Measurements from ENCODE around the gene PLEKHG4B.

PLEKHG4B gene

DNA sequence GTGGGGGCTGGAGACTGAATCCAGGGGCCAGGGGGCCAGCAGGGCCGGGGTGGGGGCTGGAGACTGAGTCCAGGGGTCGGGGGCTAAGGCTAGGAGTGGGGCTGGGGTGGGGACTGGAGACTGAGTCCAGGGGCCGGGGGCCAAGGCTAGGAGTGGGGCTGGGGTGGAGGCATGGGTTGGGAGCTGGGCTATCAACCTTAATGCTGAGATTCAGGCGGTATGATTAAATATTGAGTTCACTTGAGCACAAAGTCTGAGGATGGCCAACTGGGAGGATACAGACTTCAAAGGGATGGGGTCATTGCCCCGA lies 82.3 kb downstream of the PLEKHG4B start:
- in situ Hi-C loops (cut with HindIII; ENCODE audit: low pct_ligation_motif_present, low sequenced_read_pairs) = no loop called here
- TF ChIP-seq CTCF (IDR thresholded peaks at IDR 0.05; ENCODE audit: low read depth, low read length, missing control alignments) = no peak
- Histone ChIP-seq H3K4me3 (ENCODE audit: low read depth, low read length) (no peak overlapping the region), H3K27ac (no peak overlapping the region), H3K36me3 (replicated peaks) (no peaks in the 10 kb centered on the region), H3K27me3 (replicated peaks) (no peaks in the 10 kb centered on the region)
- DNase-seq = no peak

DNA sequence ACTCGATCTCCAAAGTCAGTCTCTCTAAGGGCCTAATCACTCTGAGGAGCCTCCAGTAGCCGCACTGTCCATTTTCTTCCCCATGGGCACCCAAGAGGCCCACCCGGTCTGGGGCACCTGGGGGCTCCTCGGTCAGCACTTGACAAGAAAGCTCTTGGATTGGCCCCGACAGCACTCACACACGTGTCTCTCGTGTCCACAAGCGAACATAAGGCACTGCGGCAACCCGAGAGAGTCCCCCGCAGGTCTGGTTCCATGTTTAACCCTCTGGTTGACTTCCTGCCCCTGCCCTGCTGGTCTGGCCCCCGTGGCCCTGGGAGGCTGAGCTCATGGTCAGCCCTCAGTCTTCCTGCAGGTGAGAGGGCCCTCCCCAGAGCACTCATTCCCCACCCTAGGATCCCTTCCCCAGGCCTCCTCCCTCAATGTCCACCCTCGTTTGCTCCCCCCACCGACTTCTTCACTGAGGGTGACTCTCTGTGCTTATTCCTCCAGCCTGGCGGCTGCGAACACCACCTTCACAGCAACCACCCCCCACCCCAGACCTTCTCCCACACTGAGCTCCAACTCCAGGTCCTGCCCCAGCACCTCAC lies 83.0 kb downstream of the PLEKHG4B start:
- Histone ChIP-seq H3K27ac (no peak overlapping the region), H3K27me3 (replicated peaks) (no peaks in the 10 kb centered on the region), H3K36me3 (replicated peaks) (no peaks in the 10 kb centered on the region), H3K4me3 (ENCODE audit: low read depth, low read length) (no peak overlapping the region)
- TF ChIP-seq CTCF (IDR thresholded peaks at IDR 0.05; ENCODE audit: low read depth, low read length, missing control alignments) = no peak
- in situ Hi-C loops (cut with HindIII; ENCODE audit: low pct_ligation_motif_present, low sequenced_read_pairs) = no loop called here
- DNase-seq = no peak

GRCh38 chr5:176296-176823 lies 84.4 kb downstream of the PLEKHG4B start:
- in situ Hi-C loops (cut with HindIII; ENCODE audit: low pct_ligation_motif_present, low sequenced_read_pairs) = no loop called here
- H3K27ac ChIP-seq = no peak overlapping the region
- no peak for TF ChIP-seq CTCF (IDR thresholded peaks at IDR 0.05; ENCODE audit: low read depth, low read length, missing control alignments)
- H3K4me3 ChIP-seq (ENCODE audit: low read depth, low read length) = no peak overlapping the region
- no peak for DNase-seq
- H3K27me3 ChIP-seq (replicated peaks) = no peaks in the 10 kb centered on the region
- H3K36me3 ChIP-seq (replicated peaks) = no peaks in the 10 kb centered on the region

DNA sequence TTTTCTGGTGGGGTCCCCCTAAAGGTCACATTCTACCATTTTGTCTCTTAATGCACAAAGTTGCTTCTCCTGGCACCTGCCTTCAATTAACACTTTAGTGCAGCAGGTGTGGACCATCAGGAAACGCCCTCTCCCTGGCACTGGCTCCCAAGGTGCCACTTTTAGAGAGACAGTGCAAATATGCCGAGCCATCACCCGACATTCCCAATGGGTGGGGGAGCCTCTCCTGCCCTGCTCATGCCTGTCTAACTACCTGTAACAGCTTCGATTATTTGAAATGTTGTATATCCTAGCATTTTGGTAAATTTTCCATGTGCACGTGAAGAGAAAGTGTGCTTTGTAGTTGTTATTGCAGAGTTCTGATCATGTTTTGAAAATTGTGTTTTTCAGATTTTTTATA lies 86.1 kb downstream of the PLEKHG4B start:
- Histone ChIP-seq H3K27me3 (replicated peaks) (no peaks in the 10 kb centered on the region), H3K27ac (no peak overlapping the region), H3K36me3 (replicated peaks) (no peaks in the 10 kb centered on the region), H3K4me3 (ENCODE audit: low read depth, low read length) (no peak overlapping the region)
- in situ Hi-C loops (cut with HindIII; ENCODE audit: low pct_ligation_motif_present, low sequenced_read_pairs) = no loop called here
- no peak for DNase-seq
- TF ChIP-seq CTCF (IDR thresholded peaks at IDR 0.05; ENCODE audit: low read depth, low read length, missing control alignments) = no peak

DNA sequence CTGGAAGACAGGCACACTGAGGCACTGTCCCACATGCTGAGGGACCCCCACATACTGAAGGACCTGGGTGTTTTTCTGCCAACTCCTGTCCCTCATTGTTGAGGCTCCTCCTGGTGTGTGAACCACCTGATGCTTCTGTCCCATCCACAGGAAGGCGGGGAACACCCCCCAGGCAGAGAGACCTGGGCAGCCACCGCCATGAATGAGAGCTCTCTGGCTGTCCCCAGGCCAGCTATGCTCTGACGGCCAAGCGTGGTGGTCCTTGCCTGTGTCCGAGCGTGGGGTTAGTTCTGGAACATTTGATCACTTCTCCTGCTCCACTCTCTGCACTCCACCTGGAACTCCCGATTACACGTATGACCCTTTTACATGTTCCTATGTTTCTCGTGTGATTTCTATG lies 87.4 kb downstream of the PLEKHG4B start:
- Histone ChIP-seq H3K27me3 (replicated peaks) (no peaks in the 10 kb centered on the region), H3K4me3 (ENCODE audit: low read depth, low read length) (no peak overlapping the region), H3K27ac (no peak overlapping the region), H3K36me3 (replicated peaks) (no peaks in the 10 kb centered on the region)
- no peak for DNase-seq
- in situ Hi-C loops (cut with HindIII; ENCODE audit: low pct_ligation_motif_present, low sequenced_read_pairs) = no loop called here
- TF ChIP-seq CTCF (IDR thresholded peaks at IDR 0.05; ENCODE audit: low read depth, low read length, missing control alignments) = no peak

- in situ Hi-C loops (cut with HindIII; ENCODE audit: low pct_ligation_motif_present, low sequenced_read_pairs) = no loop called here
- DNase-seq = no peak
- no peaks in the 10 kb centered on the region for H3K27me3 ChIP-seq (replicated peaks)
- no peak for TF ChIP-seq CTCF (IDR thresholded peaks at IDR 0.05; ENCODE audit: low read depth, low read length, missing control alignments)
- H3K36me3 ChIP-seq (replicated peaks) = no peaks in the 10 kb centered on the region
- H3K27ac ChIP-seq = no peak overlapping the region
- no peak overlapping the region for H3K4me3 ChIP-seq (ENCODE audit: low read depth, low read length)
These were observed 88.4 kb downstream of the PLEKHG4B start for GRCh38 chr5:180286-180918.

Data from brain microvascular endothelial cell (primary cell).